OCI-LY7 (cell line): ENCODE measurements around the gene TRAF5. TPM values are rescaled to one million over a fixed set of nuclear protein-coding genes. Genes with fewer than 3 reads are reported as not detected.

Experiments
- BruUV-seq: library from RNA; stranded (reverse); fragments of 400-500 nt; replicated peaks from 2 replicates; lab custom pipeline; 2021; lab: Mats Ljungman, UMichigan
- CTCF ChIA-PET: fragments of 300-600 bp; sonication (Branson Sonifier 250); formaldehyde crosslinking; loops from one replicate; lab custom pipeline; 2022; ENCODE audit warnings: antibody characterized with exemption; ENCODE audit not compliant: unreplicated experiment; lab: Charles Lee
- POLR2A ChIA-PET: fragments of 300-600 bp; sonication (Branson Sonifier 250); formaldehyde crosslinking; loops from one replicate; lab custom pipeline; 2022; ENCODE audit warnings: antibody characterized with exemption; lab: Charles Lee
- DNase-seq: peaks from one replicate; pipeline ENCODE4 v3.0.0-alpha.2; 2015; ENCODE audit warnings: low spot score
- H2AFZ ChIP-seq: fragments of 200-600 bp; sonication (generic), shearing (Covaris generic); 2 replicates; pipeline ENCODE4 v1.6.1; 2014; ENCODE audit warnings: mild to moderate bottlenecking, antibody characterized with exemption, low read length, moderate library complexity
- H3K27ac ChIP-seq: fragments of 200-600 bp; sonication (generic); 2 replicates; pipeline ENCODE4 v1.5.1; 2014; ENCODE audit warnings: mixed run types, low read depth, mild to moderate bottlenecking, moderate library complexity, low read length, inconsistent platforms; ENCODE audit not compliant: poor library complexity, severe bottlenecking
- H3K36me3 ChIP-seq: fragments of 200-600 bp; sonication (generic); 2 replicates; pipeline ENCODE4 v1.6.1; 2014; ENCODE audit warnings: mild to moderate bottlenecking, antibody characterized with exemption, low read length, moderate library complexity, mixed read lengths; ENCODE audit not compliant: insufficient read depth
- H3K4me1 ChIP-seq: fragments of 200-600 bp; sonication (generic); 2 replicates; pipeline ENCODE4 v1.5.1; 2014; ENCODE audit warnings: mild to moderate bottlenecking, low read length; ENCODE audit not compliant: insufficient read depth, poor library complexity, severe bottlenecking
- H3K4me2 ChIP-seq: fragments of 200-600 bp; sonication (generic); 2 replicates; pipeline ENCODE4 v1.6.1; 2014; ENCODE audit warnings: mild to moderate bottlenecking, low read length
- H3K4me3 ChIP-seq: fragments of 200-600 bp; sonication (generic); 2 replicates; pipeline ENCODE4 v1.5.1; 2014; ENCODE audit warnings: mild to moderate bottlenecking, low read depth, low read length; ENCODE audit not compliant: poor library complexity, severe bottlenecking
- H3K79me2 ChIP-seq: fragments of 200-600 bp; sonication (generic); 2 replicates; pipeline ENCODE4 v1.6.1; 2016; ENCODE audit warnings: low read depth, mild to moderate bottlenecking, low read length, moderate library complexity, mixed read lengths; ENCODE audit not compliant: insufficient read depth
- H3K9me2 ChIP-seq: fragments of 200-600 bp; sonication (generic); 2 replicates; pipeline ENCODE4 v1.6.1; 2016; ENCODE audit warnings: mild to moderate bottlenecking, low read length, mixed read lengths; ENCODE audit not compliant: insufficient read depth
- H3K9me3 ChIP-seq: fragments of 200-600 bp; sonication (generic); 2 replicates; pipeline ENCODE4 v1.6.1; 2014; ENCODE audit warnings: mild to moderate bottlenecking, mixed run types, low read length, mixed read lengths
- H4K20me1 ChIP-seq: fragments of 200-600 bp; sonication (generic); 2 replicates; pipeline ENCODE4 v1.6.1; 2014; ENCODE audit warnings: mild to moderate bottlenecking, antibody characterized with exemption, low read length, moderate library complexity, mixed read lengths; ENCODE audit not compliant: insufficient read depth
- CTCF ChIP-seq: fragments of 200-600 bp; sonication (generic); conservative IDR thresholded peaks from 2 replicates; pipeline ENCODE4 v1.5.1; 2014; ENCODE audit warnings: mild to moderate bottlenecking, antibody characterized with exemption, low read length, moderate library complexity, mixed read lengths
- EZH2phosphoT487 ChIP-seq: fragments of 200-600 bp; sonication (generic); IDR thresholded peaks from 2 replicates; pipeline ENCODE4 v1.6.1; 2018; ENCODE audit warnings: low read depth, borderline replicate concordance, mild to moderate bottlenecking, mixed run types, antibody characterized with exemption, low read length, moderate library complexity, mixed read lengths
- intact Hi-C: fragments of 100-400 bp; cut with micrococcal nuclease; formaldehyde crosslinking; loops from one replicate; pipeline ENCODE4 v1.10.0; 2022; ENCODE audit not compliant: unreplicated experiment
- total RNA-seq, 2 experiments: library from RNA; depleted of rRNA in 1 of 2; stranded (reverse); fragments of >200 nt in 1 of 2; shearing (Covaris generic) in 1 of 2; gene quantifications; 2 replicates each; pipeline ENCODE4 v1.2.3, GENCODE V29; 2014 to 2022

Gene TRAF5
- total RNA-seq, 2 experiments from 2014 or later = 24.2 to 54.4 TPM

DNA sequence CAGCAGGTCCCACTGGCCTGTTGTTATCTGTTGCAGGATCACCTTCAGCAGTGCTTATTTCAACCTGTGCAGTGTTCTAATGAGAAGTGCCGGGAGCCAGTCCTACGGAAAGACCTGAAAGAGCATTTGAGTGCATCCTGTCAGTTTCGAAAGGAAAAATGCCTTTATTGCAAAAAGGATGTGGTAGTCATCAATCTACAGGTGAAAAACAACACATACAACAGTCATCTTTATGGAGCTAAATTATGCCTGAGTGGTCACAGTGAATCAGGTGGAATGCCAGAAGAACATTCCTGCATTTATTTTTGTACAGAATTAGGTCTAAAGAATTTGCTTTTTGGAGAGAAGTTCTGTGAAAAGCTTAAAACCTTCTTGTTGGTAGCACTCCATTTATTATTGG, 33.2 kb downstream of the TRAF5 start:
- Histone ChIP-seq H3K36me3 (peaks cover 69% of the 10 kb centered on the region), H3K4me3 (no peak overlapping the region), H3K79me2 (no peaks in the 10 kb centered on the region), H3K9me3 (no peaks in the 10 kb centered on the region), H4K20me1 (no peaks in the 10 kb centered on the region), H3K4me2 (no peak overlapping the region), H3K9me2 (no peaks in the 10 kb centered on the region), H3K27ac (no peak overlapping the region), H3K4me1 (no peaks in the 10 kb centered on the region), H2AFZ (no peak overlapping the region)
- CTCF ChIA-PET = no interaction called here
- no peak for DNase-seq
- no TSS peak for BruUV-seq
- intact Hi-C loops = no loop called here
- POLR2A ChIA-PET = interaction anchor here (1.6 to 2.8 kb wide), 2 partner anchors 24 to 34 kb away, joined by 5 to 8 read pairs; partner anchors contain the start of gene TRAF5
- TF ChIP-seq EZH2phosphoT487 (no peak), CTCF (no peak)

DNA sequence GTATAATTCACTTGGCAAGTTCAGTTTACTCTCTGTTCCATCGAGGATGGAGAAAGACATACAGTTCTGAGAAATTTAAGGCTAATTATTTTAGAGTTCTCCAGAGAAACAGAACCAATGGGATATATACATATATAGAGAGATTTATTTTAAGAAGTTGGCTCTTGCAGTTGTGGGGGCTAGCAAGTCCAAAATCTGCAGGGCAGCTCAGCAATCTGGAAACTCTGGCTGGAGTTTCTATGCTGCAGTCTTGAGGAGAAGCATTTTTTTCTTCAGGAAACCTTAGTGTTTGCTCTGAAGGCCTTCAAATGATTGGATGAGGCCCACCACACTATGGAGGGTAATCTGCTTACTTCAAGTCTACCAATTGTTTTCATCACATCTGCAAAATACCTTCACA, 34.6 kb downstream of the TRAF5 start:
- H4K20me1 ChIP-seq = no peaks in the 10 kb centered on the region
- no TSS peak for BruUV-seq
- no peaks in the 10 kb centered on the region for H3K9me2 ChIP-seq
- TF ChIP-seq CTCF (no peak), EZH2phosphoT487 (no peak)
- intact Hi-C loops = no loop called here
- no peaks in the 10 kb centered on the region for H3K4me1 ChIP-seq
- H3K4me3 ChIP-seq = no peak overlapping the region
- H3K27ac ChIP-seq = no peak overlapping the region
- H3K4me2 ChIP-seq = no peak overlapping the region
- no peaks in the 10 kb centered on the region for H3K9me3 ChIP-seq
- CTCF ChIA-PET = no interaction called here
- H3K36me3 ChIP-seq = peaks cover 73% of the 10 kb centered on the region
- no peaks in the 10 kb centered on the region for H3K79me2 ChIP-seq
- no peak for DNase-seq
- no peak overlapping the region for H2AFZ ChIP-seq
- POLR2A ChIA-PET = interaction anchor here (1.6 kb wide), 1 partner anchor 26 kb away, joined by 5 read pairs; no protein-coding TSS in a partner anchor

- Histone ChIP-seq H3K27ac (no peak overlapping the region), H2AFZ (no peak overlapping the region), H3K9me3 (no peaks in the 10 kb centered on the region), H3K36me3 (peaks cover 62% of the 10 kb centered on the region), H3K4me2 (no peak overlapping the region), H3K9me2 (no peaks in the 10 kb centered on the region), H3K4me1 (no peaks in the 10 kb centered on the region), H3K79me2 (no peaks in the 10 kb centered on the region), H4K20me1 (no peaks in the 10 kb centered on the region), H3K4me3 (no peak overlapping the region)
- intact Hi-C loops = no loop called here
- DNase-seq = no peak
- BruUV-seq = no TSS peak
- no peak for TF ChIP-seq CTCF
- no peak for TF ChIP-seq EZH2phosphoT487
- ChIA-PET CTCF (no interaction called here), POLR2A (no interaction called here)
These were observed 43.0 kb downstream of the TRAF5 start for GRCh38 chr1:211369640-211370039.
